Esophagus muscularis mucosa (tissue), 4 donors: Measurements from ENCODE around the gene NXNL2. TPM values are rescaled to one million over a fixed set of nuclear protein-coding genes. Genes with fewer than 3 reads are reported as not detected.
A peak's percentile ranks its signal among the peaks of the same experiment; 100 is the strongest.

Source experiments
- DNase-seq: peaks from one replicate; pipeline ENCODE4 v3.0.0-alpha.2; 2017; ENCODE audit errors: extremely low spot score
- H3K27ac ChIP-seq, 4 donors: fragments of 200-600 bp; sonication (generic); replicated peaks in 1 of 4; 1 replicate in 3 of 4; 2 replicates in 1 of 4; pipeline ENCODE4 v1.5.1; 2016 to 2019; ENCODE audit warnings: mild to moderate bottlenecking in 1 of 4
- H3K27me3 ChIP-seq, 4 donors: fragments of 200-600 bp; sonication (generic); one replicate each; pipeline versions ENCODE4 v1.5.1 to v1.6.0; 2016 to 2019
- H3K36me3 ChIP-seq, 4 donors: fragments of 200-600 bp; sonication (generic); one replicate each; pipeline ENCODE4 v1.5.1; 2016 to 2019
- H3K4me1 ChIP-seq, 4 donors: fragments of 200-600 bp; sonication (generic); one replicate each; pipeline ENCODE4 v1.5.1; 2016 to 2019
- H3K4me3 ChIP-seq, 4 donors: fragments of 200-600 bp; sonication (generic); 1 replicate in 2 of 4; 2 replicates in 2 of 4; pipeline ENCODE4 v1.5.1; 2016 to 2019; ENCODE audit warnings: mild to moderate bottlenecking in 4 of 4, moderate library complexity in 1 of 4
- H3K9me3 ChIP-seq, 4 donors: fragments of 200-600 bp; sonication (generic); 1 replicate in 3 of 4; 2 replicates in 1 of 4; pipeline ENCODE4 v1.5.1; 2016 to 2019
- EP300 ChIP-seq: sonication (generic); formaldehyde crosslinking; IDR thresholded peaks from one replicate; pipeline ENCODE4 v1.6.1; 2017; ENCODE audit warnings: antibody characterized with exemption
- POLR2A ChIP-seq: fragments of 450-650 bp; IDR thresholded peaks from one replicate; pipeline ENCODE4 v1.6.1; 2017; ENCODE audit warnings: antibody characterized with exemption, moderate library complexity, mild to moderate bottlenecking, low read depth
- POLR2AphosphoS5 ChIP-seq, 2 donors: sonication (generic); formaldehyde crosslinking; IDR thresholded peaks; one replicate each; pipeline ENCODE4 v1.6.1; 2017; ENCODE audit warnings: antibody characterized with exemption in 2 of 2
- WGBS: methylation state at CpG from one replicate; pipeline ENCODE4 v1.1.5; 2018; 5-methylcytosine and 5-hydroxymethylcytosine counted together
- intact Hi-C: fragments of 100-400 bp; cut with DNase I; formaldehyde crosslinking; loops from one replicate; pipeline ENCODE4 v1.15.1; 2023
- total RNA-seq, 4 donors: library from RNA; depleted of rRNA; stranded (reverse); fragments of >200 nt; gene quantifications; one replicate each; pipeline versions ENCODE4 v1.1.0 to v1.2.1, GENCODE V29; 2016
- TF ChIP-seq, protein P1 (sequence below), 3 experiments: fragments of 200-600 bp in 2 of 3; fragments of 450-650 bp in 1 of 3; sonication (generic) in 2 of 3; IDR thresholded peaks; one replicate each; pipeline ENCODE4 v1.5.1; 2017 to 2019; ENCODE audit warnings: antibody characterized with exemption in 3 of 3, mild to moderate bottlenecking in 2 of 3, moderate library complexity in 1 of 3

NXNL2 gene
- total RNA-seq, 4 donors from 2014 or later, result 0.83 to 4.5 (median 1.3) TPM

DNA sequence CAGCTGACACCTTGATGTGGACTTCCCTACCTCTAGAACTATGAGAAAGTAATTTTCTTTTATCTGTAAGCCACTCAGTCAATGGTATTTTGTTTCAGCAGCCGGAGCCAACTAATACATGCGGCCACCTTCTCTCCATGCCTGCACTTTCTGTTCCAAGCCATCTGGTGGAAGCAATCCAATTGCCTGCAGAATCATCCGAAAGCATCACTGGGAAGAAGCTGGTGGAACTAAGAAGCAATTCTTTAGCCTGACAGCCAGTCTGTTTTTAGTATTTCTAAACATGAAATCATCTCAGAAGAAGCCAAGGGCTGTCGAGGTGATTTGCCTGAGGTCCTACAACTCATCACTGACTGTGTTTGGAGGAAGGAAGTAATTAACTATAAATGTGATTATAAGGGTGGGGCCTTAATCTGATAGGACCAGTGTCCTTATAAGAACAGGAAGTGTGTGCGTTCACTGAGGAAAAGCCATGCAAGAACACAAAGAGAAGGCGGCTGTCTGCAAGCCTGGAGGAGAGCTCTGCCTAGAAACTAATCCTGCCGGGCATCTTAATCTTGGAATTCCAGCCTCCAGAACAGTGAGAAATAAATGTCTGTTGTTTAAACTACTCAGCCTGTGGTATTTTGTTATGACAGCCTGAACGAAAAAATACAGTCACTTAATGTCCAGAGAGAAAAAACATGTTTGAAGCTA, 49.1 kb downstream of the NXNL2 start:
- H3K36me3 ChIP-seq, result no peaks in the 10 kb centered on the region
- 14% methylated on average over 8 of the region's 8 CpGs for WGBS
- TF ChIP-seq, protein P1, sequence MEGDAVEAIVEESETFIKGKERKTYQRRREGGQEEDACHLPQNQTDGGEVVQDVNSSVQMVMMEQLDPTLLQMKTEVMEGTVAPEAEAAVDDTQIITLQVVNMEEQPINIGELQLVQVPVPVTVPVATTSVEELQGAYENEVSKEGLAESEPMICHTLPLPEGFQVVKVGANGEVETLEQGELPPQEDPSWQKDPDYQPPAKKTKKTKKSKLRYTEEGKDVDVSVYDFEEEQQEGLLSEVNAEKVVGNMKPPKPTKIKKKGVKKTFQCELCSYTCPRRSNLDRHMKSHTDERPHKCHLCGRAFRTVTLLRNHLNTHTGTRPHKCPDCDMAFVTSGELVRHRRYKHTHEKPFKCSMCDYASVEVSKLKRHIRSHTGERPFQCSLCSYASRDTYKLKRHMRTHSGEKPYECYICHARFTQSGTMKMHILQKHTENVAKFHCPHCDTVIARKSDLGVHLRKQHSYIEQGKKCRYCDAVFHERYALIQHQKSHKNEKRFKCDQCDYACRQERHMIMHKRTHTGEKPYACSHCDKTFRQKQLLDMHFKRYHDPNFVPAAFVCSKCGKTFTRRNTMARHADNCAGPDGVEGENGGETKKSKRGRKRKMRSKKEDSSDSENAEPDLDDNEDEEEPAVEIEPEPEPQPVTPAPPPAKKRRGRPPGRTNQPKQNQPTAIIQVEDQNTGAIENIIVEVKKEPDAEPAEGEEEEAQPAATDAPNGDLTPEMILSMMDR (IDR thresholded peaks at IDR 0.05), result no peak
- TF ChIP-seq POLR2AphosphoS5 (IDR thresholded peaks at IDR 0.05), result peak; percentile 55 to 71
- intact Hi-C loops, result no loop called here
- peaks cover 6 to 48% (median 43%) of the 10 kb centered on the region in 4 donors for H3K4me1 ChIP-seq
- H3K27ac ChIP-seq, result peak overlapping the region; percentile 73 to 86 (median 84)
- no peak for DNase-seq
- peak overlapping the region in 1 of 4 donors; percentile 15 for H3K4me3 ChIP-seq
- peaks cover 0 to 5% (median 0%) of the 10 kb centered on the region in 4 donors for H3K9me3 ChIP-seq
- no peaks in the 10 kb centered on the region for H3K27me3 ChIP-seq

DNA sequence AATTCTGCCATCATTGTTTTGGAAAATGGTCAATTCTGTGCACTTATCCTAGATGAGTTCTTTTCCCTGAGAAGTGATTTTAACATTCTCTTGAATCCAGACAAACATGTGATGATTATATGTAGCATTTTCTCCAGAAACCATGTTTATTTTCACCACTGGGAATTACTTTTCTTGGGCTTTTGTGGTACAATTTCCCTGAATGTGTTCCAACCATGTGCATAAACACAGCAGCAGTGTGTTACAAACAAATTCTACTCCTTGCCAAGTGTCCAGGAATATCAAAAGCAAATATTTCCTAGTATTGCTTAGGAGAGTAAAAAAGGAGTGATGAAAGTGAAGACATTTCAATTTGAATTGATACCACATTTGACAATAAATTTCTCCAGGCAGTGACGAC, 50.4 kb downstream of the NXNL2 start:
- WGBS, result 85% methylated on average over 1 of the region's 1 CpG
- intact Hi-C loops, result loop anchor here (5.0 kb wide), 1 partner anchor 207 kb away; no protein-coding TSS in a partner anchor
- peak overlapping the region in 3 of 4 donors; percentile 73 to 86 (median 82) for H3K27ac ChIP-seq

DNA sequence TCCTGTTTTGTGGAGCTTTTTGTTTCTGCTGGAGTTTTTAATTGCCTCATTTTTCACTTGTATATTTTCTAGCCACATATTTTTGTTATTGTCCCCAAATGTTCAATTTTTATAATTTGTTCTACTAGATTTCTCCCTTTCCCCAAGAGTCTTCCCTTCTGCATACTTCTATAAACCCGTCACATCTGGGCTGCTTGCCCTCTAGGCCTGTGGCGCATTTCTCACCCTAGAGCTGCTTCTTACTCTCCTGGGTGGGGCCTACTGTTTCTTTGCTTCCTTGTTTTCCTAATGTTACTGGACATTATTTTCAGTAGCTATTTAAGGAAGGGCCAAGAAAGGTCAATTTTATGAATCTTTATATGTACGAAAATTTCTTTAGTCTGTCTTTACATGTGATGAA, 51.5 kb downstream of the NXNL2 start:
- peaks cover 0 to 5% (median 0%) of the 10 kb centered on the region in 4 donors for H3K9me3 ChIP-seq
- no peaks in the 10 kb centered on the region for H3K27me3 ChIP-seq
- intact Hi-C loops, result loop anchor here (5.0 kb wide), 1 partner anchor 206 kb away; no protein-coding TSS in a partner anchor
- no peaks in the 10 kb centered on the region for H3K36me3 ChIP-seq
- 68% methylated on average over 3 of the region's 3 CpGs for WGBS
- H3K27ac ChIP-seq, result no peak overlapping the region
- H3K4me1 ChIP-seq, result peaks cover 6 to 45% (median 40%) of the 10 kb centered on the region in 4 donors
- H3K4me3 ChIP-seq, result no peak overlapping the region
- no peak for TF ChIP-seq POLR2A
- TF ChIP-seq POLR2AphosphoS5 (IDR thresholded peaks at IDR 0.05), result no peak
- no peak for TF ChIP-seq EP300
- TF ChIP-seq, protein P1 (IDR thresholded peaks at IDR 0.05), result no peak
- DNase-seq, result peak; percentile 62

More for the DNA sequence above, 50.4 kb downstream of the NXNL2 start:
- TF ChIP-seq POLR2AphosphoS5 (IDR thresholded peaks at IDR 0.05) (no peak), EP300 (no peak), POLR2A (no peak)
- TF ChIP-seq, protein P1 (IDR thresholded peaks at IDR 0.05), result no peak
- H3K27me3 ChIP-seq, result no peaks in the 10 kb centered on the region
- H3K36me3 ChIP-seq, result no peaks in the 10 kb centered on the region
- H3K4me3 ChIP-seq, result no peak overlapping the region
- no peak for DNase-seq
- H3K9me3 ChIP-seq, result peaks cover 0 to 5% (median 0%) of the 10 kb centered on the region in 4 donors
- peaks cover 6 to 48% (median 43%) of the 10 kb centered on the region in 4 donors for H3K4me1 ChIP-seq

DNA sequence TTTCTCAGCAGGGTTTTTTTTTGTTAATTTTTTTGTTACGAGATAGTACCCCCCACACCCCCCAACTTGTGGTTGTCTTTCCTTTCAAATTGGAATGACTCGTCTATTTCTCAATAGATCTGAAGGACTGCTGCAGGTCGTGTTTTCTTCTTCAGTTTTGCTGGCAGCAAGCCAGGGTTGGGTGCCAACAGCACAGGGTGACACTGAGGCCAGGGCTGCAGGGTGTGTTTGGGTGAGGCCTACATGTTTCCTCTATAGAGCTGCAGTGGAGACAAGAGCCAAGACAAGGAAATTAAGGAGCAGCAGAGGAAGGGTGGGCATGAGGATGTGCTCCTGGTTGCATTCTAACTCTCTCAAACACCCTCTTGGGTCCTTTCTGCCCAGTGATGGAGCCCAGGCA, 52.2 kb downstream of the NXNL2 start:
- H3K36me3 ChIP-seq, result no peaks in the 10 kb centered on the region
- peaks cover 6 to 45% (median 40%) of the 10 kb centered on the region in 4 donors for H3K4me1 ChIP-seq
- H3K4me3 ChIP-seq, result no peak overlapping the region
- H3K9me3 ChIP-seq, result peaks cover 0 to 5% (median 0%) of the 10 kb centered on the region in 4 donors
- no peak overlapping the region for H3K27ac ChIP-seq
- no peak for DNase-seq
- WGBS, result 71% methylated on average over 3 of the region's 3 CpGs
- TF ChIP-seq, protein P1 (IDR thresholded peaks at IDR 0.05), result no peak
- TF ChIP-seq POLR2A (no peak), POLR2AphosphoS5 (IDR thresholded peaks at IDR 0.05) (no peak)
- H3K27me3 ChIP-seq, result no peaks in the 10 kb centered on the region
- intact Hi-C loops, result loop anchor here (5.0 kb wide), 1 partner anchor 205 kb away; no protein-coding TSS in a partner anchor
